ENCODE data around the gene CTSE.

The CTSE gene

DNA sequence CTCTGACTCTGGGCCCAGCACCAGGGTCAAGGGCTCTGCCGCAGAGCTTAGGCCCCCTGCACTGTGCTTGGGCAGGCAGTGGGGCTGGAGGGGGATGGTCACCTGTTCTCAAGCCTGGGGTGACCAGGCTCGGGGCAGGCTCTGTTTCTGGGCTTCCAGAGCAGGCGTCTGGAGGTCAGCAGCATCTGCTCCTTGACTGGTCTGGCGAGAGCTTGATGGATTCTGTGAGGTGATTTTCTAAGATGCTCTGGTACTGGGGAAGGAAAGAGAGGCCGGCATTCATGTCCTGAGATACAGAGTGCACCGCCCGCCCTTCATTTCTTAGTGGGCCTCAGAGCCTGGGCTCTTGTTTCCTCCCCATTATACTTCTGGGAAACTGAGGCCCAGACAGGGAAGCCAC is 45.0 kb downstream of the CTSE start:
- DNase-seq, result no peak

DNA sequence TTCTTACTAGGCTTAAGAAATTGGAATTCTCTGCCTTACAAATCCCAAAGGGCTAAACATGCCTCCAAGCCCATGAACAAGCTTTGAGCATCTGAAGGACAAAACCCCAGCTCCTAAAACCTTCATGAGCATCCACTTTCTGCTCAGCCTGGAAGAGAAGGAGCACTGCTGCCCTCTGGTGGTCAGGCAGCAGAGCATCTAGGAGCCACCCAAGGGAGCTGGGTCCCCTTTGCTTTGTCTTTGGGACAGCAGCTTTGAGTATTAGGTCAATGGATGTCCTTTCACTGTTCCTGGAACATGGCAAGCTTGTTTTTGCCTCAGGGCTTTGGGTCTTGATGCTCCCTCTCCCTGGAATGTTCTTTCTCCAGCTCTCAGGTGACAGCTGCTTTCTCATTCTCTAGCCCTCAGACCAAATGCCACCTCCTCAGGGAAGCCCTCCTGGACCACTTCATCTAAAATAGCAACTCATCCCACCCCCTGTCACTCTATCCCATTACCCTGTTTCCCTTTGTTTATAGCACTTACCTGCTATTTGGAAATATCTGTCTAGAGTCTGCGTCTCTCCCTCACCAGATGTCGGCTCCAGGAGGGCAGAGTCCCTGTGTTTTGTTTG is 46.2 kb downstream of the CTSE start:
- DNase-seq, result peak; percentile 94
- Histone ChIP-seq H3K4me3 (ENCODE audit: low read depth, low read length) (no peak overlapping the region), H3K36me3 (no peaks in the 10 kb centered on the region), H3K27me3 (ENCODE audit: insufficient read depth, low read depth, severe bottlenecking) (no peaks in the 10 kb centered on the region), H3K27ac (no peak overlapping the region), H3K9me3 (ENCODE audit: severe bottlenecking) (no peaks in the 10 kb centered on the region)
- TF ChIP-seq, protein P1, sequence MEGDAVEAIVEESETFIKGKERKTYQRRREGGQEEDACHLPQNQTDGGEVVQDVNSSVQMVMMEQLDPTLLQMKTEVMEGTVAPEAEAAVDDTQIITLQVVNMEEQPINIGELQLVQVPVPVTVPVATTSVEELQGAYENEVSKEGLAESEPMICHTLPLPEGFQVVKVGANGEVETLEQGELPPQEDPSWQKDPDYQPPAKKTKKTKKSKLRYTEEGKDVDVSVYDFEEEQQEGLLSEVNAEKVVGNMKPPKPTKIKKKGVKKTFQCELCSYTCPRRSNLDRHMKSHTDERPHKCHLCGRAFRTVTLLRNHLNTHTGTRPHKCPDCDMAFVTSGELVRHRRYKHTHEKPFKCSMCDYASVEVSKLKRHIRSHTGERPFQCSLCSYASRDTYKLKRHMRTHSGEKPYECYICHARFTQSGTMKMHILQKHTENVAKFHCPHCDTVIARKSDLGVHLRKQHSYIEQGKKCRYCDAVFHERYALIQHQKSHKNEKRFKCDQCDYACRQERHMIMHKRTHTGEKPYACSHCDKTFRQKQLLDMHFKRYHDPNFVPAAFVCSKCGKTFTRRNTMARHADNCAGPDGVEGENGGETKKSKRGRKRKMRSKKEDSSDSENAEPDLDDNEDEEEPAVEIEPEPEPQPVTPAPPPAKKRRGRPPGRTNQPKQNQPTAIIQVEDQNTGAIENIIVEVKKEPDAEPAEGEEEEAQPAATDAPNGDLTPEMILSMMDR (IDR thresholded peaks at IDR 0.05; ENCODE audit: low read depth, low read length), result peak; percentile 100

More for the DNA sequence above, 45.0 kb downstream of the CTSE start:
- TF ChIP-seq, protein P1 (IDR thresholded peaks at IDR 0.05; ENCODE audit: low read depth, low read length), result no peak
- Histone ChIP-seq H3K27ac (no peak overlapping the region), H3K4me3 (ENCODE audit: low read depth, low read length) (no peak overlapping the region), H3K27me3 (ENCODE audit: insufficient read depth, low read depth, severe bottlenecking) (no peaks in the 10 kb centered on the region), H3K36me3 (no peaks in the 10 kb centered on the region), H3K9me3 (ENCODE audit: severe bottlenecking) (no peaks in the 10 kb centered on the region)

DNA sequence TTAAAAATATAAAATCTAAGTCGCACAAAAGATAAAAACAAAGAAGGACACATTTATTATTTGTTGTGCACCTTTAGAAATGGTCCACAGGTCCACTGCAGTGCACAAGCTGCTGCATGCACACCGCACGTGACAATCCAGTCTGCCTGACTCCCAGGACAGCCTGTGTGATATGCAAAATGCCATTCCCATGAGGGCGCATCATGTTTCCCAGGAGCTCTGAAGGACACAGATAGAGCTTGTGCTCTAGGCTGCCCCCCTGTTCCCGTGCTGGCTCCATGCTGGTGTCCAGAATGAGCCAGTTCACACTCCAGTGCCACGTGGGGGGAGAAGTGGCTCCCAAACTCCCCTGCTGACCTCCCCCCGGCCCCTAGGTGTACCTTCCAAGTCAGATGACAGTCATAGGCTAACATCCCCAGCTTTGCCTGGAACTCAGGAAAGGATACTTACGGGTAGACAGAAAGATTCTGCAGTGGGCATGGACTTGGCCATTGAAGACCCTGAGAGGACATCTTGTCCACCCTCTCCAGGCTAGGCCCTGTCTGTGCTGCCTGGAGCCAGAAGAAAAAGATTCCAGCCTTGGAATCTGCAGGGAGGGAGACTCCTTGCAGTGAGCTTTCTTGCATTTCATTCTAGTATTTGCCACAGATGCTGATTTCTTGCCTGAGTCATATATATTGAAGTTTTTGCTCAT is 46.8 kb downstream of the CTSE start:
- H3K9me3 ChIP-seq (ENCODE audit: severe bottlenecking), result no peaks in the 10 kb centered on the region
- H3K27ac ChIP-seq, result no peak overlapping the region
- no peaks in the 10 kb centered on the region for H3K36me3 ChIP-seq
- H3K27me3 ChIP-seq (ENCODE audit: insufficient read depth, low read depth, severe bottlenecking), result no peaks in the 10 kb centered on the region
- no peak overlapping the region for H3K4me3 ChIP-seq (ENCODE audit: low read depth, low read length)
- TF ChIP-seq, protein P1 (IDR thresholded peaks at IDR 0.05; ENCODE audit: low read depth, low read length), result peak; percentile 71
- DNase-seq, result peak; percentile 87

DNA sequence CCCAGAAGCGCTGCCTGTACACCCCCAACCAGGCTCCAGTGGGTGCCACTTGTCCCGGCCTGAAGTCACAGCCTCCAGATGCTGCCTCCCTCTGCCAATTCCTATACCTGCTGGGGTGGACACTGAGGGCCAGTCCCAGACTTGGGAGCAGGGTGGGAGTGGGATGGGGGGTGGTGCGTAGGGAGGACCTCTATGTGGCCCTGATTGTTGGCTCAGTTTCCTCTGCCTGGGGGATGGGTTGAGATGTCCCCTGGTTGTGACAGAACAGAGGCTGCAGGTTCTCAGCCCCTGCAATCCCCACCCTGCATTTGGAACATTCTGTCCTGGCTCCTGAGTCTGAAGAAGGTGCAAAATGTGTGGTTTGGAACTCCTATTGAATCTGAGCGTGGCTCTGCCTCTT is 47.7 kb downstream of the CTSE start:
- DNase-seq, result no peak
- no peaks in the 10 kb centered on the region for H3K36me3 ChIP-seq
- no peaks in the 10 kb centered on the region for H3K9me3 ChIP-seq (ENCODE audit: severe bottlenecking)
- H3K4me3 ChIP-seq (ENCODE audit: low read depth, low read length), result no peak overlapping the region
- no peak overlapping the region for H3K27ac ChIP-seq
- no peaks in the 10 kb centered on the region for H3K27me3 ChIP-seq (ENCODE audit: insufficient read depth, low read depth, severe bottlenecking)
- TF ChIP-seq, protein P1 (IDR thresholded peaks at IDR 0.05; ENCODE audit: low read depth, low read length), result no peak

DNA sequence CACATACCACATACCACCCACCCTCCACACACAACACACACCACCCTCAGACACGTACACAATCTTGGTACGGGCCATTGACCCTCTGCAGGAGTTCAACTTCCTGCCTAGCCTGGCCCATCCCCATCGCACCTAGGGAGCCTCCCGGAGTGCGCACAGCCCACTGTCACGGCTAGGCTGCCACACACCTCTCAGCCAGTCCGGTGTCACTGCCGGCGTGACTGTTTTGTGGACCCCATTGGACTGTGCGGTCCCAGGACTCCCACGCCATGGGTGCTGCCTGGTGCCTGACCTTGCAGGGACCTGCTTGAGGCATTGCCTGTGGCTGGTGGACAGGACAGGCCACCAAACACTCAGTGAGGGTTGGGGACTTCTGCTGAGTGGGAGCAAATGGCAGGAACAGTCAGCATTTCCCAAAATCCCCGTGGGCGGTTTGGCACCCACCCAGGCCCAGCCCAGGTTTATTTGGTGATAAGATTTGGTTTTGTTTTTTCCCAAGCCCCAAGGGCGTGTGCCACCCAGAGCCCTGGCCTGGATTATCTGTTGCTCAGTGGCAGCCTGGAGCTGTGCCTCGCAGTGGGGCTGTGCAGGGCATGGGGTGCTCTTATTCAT is 48.2 kb downstream of the CTSE start:
- no peaks in the 10 kb centered on the region for H3K27me3 ChIP-seq (ENCODE audit: insufficient read depth, low read depth, severe bottlenecking)
- TF ChIP-seq, protein P1 (IDR thresholded peaks at IDR 0.05; ENCODE audit: low read depth, low read length), result no peak
- no peak overlapping the region for H3K4me3 ChIP-seq (ENCODE audit: low read depth, low read length)
- DNase-seq, result no peak
- no peak overlapping the region for H3K27ac ChIP-seq
- no peaks in the 10 kb centered on the region for H3K36me3 ChIP-seq
- no peaks in the 10 kb centered on the region for H3K9me3 ChIP-seq (ENCODE audit: severe bottlenecking)

All from WERI-Rb-1 (cell line).